Measurements from ENCODE around the gene CFAP97D2. TPM values are rescaled to one million over a fixed set of nuclear protein-coding genes. Genes with fewer than 3 reads are reported as not detected.
"Not testable (repeated sequence)": the region's sequence is repeated elsewhere in the genome, so short reads cannot be mapped to it uniquely, and the experiment has no call there.

The CFAP97D2 gene
- total and polyA plus RNA-seq, 4 donors, result not detected

DNA sequence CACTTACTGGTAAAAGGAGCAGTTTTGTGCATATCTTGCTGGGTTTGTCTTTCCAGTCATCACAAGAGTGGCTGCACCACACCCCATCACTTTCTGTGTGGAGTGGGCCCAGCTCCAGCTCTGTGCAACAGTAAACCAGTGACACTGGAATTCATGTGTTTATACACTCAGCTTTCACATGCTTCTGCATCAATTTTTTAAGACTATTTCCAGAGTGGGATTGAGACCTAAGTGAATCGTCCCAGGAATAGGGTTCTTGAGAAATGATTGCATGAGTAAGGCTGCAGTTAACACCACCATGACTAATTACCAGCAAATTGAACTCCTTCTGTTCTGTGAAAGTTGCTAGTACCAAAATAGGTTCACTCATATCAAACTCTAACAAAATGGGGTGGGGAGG, 5.3 kb upstream of the CFAP97D2 start:
- WGBS, 2 donors, result 54 to 57% methylated on average over 1 of the region's 1 CpG
- no peak overlapping the region for H3K4me3 ChIP-seq (ENCODE audit: low read length in 2 of 2)
- no peaks in the 10 kb centered on the region for H3K4me1 ChIP-seq (ENCODE audit: control insufficient read depth in 1 of 2, insufficient read depth in 2 of 2, low read length in 2 of 2)
- DNase-seq (no peak), ATAC-seq (ENCODE audit: low FRiP score) (no peak)
- H3K9me3 ChIP-seq (ENCODE audit: control insufficient read depth, low read length), result peaks cover 2% of the 10 kb centered on the region
- H3K27ac ChIP-seq (ENCODE audit: low read depth in 1 of 2, low read length in 2 of 2), result no peak overlapping the region
- intact Hi-C loops (cut with DNase I), result no loop called here
- no peaks in the 10 kb centered on the region for H3K36me3 ChIP-seq (ENCODE audit: control insufficient read depth in 1 of 2, insufficient read depth in 2 of 2, low read length in 1 of 2)
- H3K27me3 ChIP-seq (ENCODE audit: control insufficient read depth in 1 of 2, insufficient read depth in 2 of 2, low read length in 1 of 2), result no peaks in the 10 kb centered on the region

DNA sequence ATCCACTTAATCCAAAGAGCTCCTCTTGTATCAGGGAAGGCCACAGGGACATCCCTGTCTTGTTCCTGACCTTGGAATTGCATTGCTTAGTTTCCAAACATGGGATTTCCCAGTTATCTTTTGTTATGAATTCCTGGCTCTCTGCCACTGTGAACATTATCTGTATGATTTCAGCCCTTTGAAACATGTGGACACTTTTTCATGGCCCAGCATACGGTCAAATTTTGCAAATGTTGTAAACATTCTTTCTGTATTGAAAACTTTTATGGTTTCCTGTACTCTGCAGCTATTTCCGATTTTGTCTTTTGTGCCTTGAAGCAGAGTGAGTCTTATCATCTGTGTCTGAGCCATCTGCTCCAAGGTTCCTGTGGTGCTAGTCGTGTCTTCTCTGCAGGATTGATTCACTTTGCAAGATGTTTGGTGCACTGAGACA, 4.5 kb upstream of the CFAP97D2 start:
- H3K27ac ChIP-seq (ENCODE audit: low read depth in 1 of 2, low read length in 2 of 2), result no peak overlapping the region
- ATAC-seq (ENCODE audit: low FRiP score), result no peak
- H3K27me3 ChIP-seq (ENCODE audit: control insufficient read depth in 1 of 2, insufficient read depth in 2 of 2, low read length in 1 of 2), result no peaks in the 10 kb centered on the region
- no peak for DNase-seq
- no peaks in the 10 kb centered on the region for H3K4me1 ChIP-seq (ENCODE audit: control insufficient read depth in 1 of 2, insufficient read depth in 2 of 2, low read length in 2 of 2)
- H3K9me3 ChIP-seq (ENCODE audit: control insufficient read depth, low read length), result peaks cover 2% of the 10 kb centered on the region
- no peaks in the 10 kb centered on the region for H3K36me3 ChIP-seq (ENCODE audit: control insufficient read depth in 1 of 2, insufficient read depth in 2 of 2, low read length in 1 of 2)
- intact Hi-C loops (cut with DNase I), result no loop called here
- 81 to 83% methylated on average over 3 of the region's 3 CpGs for WGBS, 2 donors
- H3K4me3 ChIP-seq (ENCODE audit: low read length in 2 of 2), result no peak overlapping the region

DNA sequence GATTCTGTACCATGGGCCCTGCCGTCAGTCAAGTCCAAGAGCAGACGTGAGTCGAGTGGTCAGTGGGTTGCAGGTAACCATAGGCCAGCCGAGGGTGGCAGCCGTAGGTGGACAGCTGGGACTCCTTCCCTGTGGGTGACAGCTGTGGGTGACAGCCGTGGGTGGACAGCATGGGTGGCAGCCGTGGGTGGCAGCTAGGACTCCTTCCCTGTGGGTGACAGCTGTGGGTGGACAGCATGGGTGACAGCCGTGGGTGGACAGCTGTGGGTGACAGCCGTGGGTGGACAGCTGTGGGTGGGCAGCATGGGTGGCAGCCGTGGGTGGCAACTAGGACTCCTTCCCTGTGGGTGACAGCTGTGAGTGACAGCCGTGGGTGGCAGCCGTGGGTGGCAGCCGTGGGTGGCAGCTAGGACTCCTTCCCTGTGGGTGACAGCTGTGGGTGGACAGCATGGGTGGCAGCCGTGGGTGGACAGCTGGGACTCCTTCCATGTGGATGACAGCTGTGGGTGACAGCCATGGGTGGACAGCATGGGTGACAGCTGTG, 2.6 kb upstream of the CFAP97D2 start:
- WGBS, 2 donors, result 80 to 87% methylated on average over 13 to 14 of the region's 14 CpGs
- H3K4me3 ChIP-seq (ENCODE audit: low read length in 2 of 2); intact Hi-C loops (cut with DNase I); DNase-seq; H3K9me3 ChIP-seq (ENCODE audit: control insufficient read depth, low read length); H3K27ac ChIP-seq (ENCODE audit: low read depth in 1 of 2, low read length in 2 of 2); H3K4me1 ChIP-seq (ENCODE audit: control insufficient read depth in 1 of 2, insufficient read depth in 2 of 2, low read length in 2 of 2); ATAC-seq (ENCODE audit: low FRiP score); H3K36me3 ChIP-seq (ENCODE audit: control insufficient read depth in 1 of 2, insufficient read depth in 2 of 2, low read length in 1 of 2); H3K27me3 ChIP-seq (ENCODE audit: control insufficient read depth in 1 of 2, insufficient read depth in 2 of 2, low read length in 1 of 2): not testable (repeated sequence)

DNA sequence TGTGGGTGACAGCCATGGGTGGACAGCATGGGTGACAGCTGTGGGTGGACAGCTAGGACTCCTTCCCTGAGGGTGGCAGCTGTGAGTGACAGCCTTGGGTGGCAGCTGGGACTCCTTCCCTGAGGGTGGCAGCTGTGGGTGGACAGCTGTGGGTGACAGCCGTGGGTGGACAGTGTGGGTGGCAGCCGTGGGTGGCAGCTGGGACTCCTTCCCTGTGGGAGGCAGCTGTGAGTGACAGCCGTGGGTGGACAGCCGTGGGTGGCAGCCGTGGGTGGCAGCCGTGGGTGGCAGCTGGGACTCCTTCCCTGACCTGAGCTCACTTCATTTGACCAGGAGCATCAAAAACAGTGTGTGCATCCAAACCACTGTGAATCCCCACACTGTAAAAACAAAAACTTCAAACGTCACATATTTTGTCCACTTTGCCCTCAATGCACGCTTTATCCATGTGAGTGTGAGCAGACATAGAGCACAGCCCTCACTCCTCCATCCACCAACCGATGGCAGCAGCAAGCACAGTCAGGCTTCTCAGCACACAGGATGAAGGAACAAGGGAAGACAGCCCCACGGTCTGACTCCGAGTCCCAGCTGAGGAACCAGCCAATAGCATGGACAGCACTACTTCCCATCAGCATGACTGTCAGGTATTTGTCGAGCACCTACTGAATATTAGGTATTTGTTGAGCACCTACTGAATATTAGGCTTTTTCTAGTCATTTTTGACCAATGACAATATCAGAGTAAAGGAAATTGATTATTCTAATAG, 1.6 kb upstream of the CFAP97D2 start:
- Histone ChIP-seq H3K27me3 (ENCODE audit: control insufficient read depth in 1 of 2, insufficient read depth in 2 of 2, low read length in 1 of 2) (no peaks in the 10 kb centered on the region), H3K36me3 (ENCODE audit: control insufficient read depth in 1 of 2, insufficient read depth in 2 of 2, low read length in 1 of 2) (no peaks in the 10 kb centered on the region), H3K4me1 (ENCODE audit: control insufficient read depth in 1 of 2, insufficient read depth in 2 of 2, low read length in 2 of 2) (no peaks in the 10 kb centered on the region), H3K4me3 (ENCODE audit: low read length in 2 of 2) (no peak overlapping the region), H3K27ac (ENCODE audit: low read depth in 1 of 2, low read length in 2 of 2) (no peak overlapping the region), H3K9me3 (ENCODE audit: control insufficient read depth, low read length) (peaks cover 2% of the 10 kb centered on the region)
- ATAC-seq (ENCODE audit: low FRiP score) (no peak), DNase-seq (no peak)
- intact Hi-C loops (cut with DNase I), result no loop called here
- WGBS, 2 donors, result 51 to 54% methylated on average over 12 of the region's 12 CpGs

DNA sequence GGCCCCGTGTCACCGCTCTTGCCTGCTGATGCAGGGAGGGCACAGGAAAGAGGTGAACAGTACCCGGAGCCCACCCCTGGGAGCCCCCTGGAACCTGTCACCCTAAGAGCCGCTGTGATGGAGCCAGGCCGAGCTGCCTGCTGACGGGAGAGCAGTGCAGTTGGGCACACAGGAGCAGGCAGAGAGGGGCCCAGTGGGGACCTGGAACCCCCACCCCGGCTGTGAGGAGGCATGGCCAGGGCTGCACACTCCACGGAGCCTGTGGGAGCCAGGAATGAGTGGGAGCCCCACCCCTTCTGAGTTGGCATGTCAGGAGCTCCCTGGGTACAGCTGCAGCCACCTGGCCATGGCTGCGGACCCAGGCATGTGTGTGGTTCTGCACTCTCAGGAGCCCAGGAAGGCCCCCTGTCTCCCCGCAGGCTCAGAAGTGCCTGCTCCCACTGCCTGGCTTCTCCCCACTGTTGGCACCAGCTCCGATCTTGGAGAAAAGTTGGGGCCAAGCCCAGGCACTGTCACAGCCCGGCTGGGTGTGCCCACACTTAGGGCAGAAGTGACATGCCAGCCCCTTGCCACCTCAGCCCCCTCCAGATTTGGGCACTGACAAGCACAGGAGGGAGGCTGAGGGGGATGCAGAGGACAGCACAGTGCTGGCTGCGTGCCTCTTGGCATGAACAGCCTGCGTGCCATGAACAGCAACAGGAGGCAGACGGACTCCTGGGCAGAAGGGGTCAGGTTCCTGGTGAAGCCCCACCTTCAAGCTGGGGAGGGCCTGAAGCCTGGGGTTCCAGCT, 6.3 kb downstream of the CFAP97D2 start:
- no peak for DNase-seq
- Histone ChIP-seq H3K36me3 (ENCODE audit: control insufficient read depth in 1 of 2, insufficient read depth in 2 of 2, low read length in 1 of 2) (no peaks in the 10 kb centered on the region), H3K9me3 (ENCODE audit: control insufficient read depth, low read length) (no peaks in the 10 kb centered on the region), H3K4me3 (ENCODE audit: low read length in 2 of 2) (no peak overlapping the region), H3K4me1 (ENCODE audit: control insufficient read depth in 1 of 2, insufficient read depth in 2 of 2, low read length in 2 of 2) (no peaks in the 10 kb centered on the region), H3K27ac (ENCODE audit: low read depth in 1 of 2, low read length in 2 of 2) (no peak overlapping the region), H3K27me3 (ENCODE audit: control insufficient read depth in 1 of 2, insufficient read depth in 2 of 2, low read length in 1 of 2) (no peaks in the 10 kb centered on the region)
- no peak for ATAC-seq (ENCODE audit: low FRiP score)
- intact Hi-C loops (cut with DNase I), result no loop called here
- 49 to 52% methylated on average over 15 of the region's 15 CpGs for WGBS, 2 donors

DNA sequence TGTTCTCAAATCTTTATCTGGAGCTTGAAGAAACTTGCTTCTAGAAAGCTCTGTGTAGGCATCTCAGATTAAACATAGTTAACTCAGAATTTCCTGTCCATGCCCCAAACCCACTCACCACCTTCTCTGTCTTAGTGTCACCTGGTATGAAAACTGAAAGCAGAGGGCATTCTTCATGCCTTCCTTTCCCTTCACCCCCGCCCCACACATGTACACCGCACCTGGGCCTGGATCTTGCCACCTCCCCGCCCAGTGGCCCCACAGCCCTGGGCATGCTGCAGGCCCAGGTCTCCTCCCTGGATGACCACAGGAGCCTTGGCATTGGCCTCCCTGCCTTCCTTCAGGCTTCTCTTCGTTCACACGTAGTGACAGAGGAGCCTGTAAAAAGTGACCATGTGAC, 15.8 kb downstream of the CFAP97D2 start:
- intact Hi-C loops (cut with DNase I), result no loop called here
- Histone ChIP-seq H3K9me3 (ENCODE audit: control insufficient read depth, low read length) (peaks cover 2% of the 10 kb centered on the region), H3K4me1 (ENCODE audit: control insufficient read depth in 1 of 2, insufficient read depth in 2 of 2, low read length in 2 of 2) (no peaks in the 10 kb centered on the region), H3K4me3 (ENCODE audit: low read length in 2 of 2) (no peak overlapping the region), H3K36me3 (ENCODE audit: control insufficient read depth in 1 of 2, insufficient read depth in 2 of 2, low read length in 1 of 2) (no peaks in the 10 kb centered on the region), H3K27me3 (ENCODE audit: control insufficient read depth in 1 of 2, insufficient read depth in 2 of 2, low read length in 1 of 2) (no peaks in the 10 kb centered on the region), H3K27ac (ENCODE audit: low read depth in 1 of 2, low read length in 2 of 2) (no peak overlapping the region)
- WGBS, 2 donors, result 86 to 88% methylated on average over 5 of the region's 5 CpGs
- DNase-seq (no peak), ATAC-seq (ENCODE audit: low FRiP score) (no peak)

DNA sequence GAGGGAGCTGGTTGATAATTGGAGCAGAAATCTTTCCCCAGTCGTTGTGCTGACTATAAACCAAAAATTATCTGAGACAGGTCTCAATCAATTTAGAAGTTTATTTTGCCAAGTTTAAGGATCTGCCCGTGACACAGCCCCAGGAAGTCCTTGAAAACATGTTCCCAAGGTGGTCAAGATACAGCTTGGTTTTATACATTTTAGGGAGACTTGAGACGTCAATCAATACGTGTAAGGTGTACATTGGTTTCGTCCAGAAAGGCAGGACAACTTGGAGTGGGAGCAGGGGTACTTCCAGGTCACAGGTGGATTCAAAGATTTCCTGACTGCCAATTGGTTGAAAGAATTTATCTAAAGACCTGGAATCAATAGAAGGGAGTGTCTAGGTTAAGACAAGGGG, 17.6 kb downstream of the CFAP97D2 start:
- H3K27me3 ChIP-seq (ENCODE audit: control insufficient read depth in 1 of 2, insufficient read depth in 2 of 2, low read length in 1 of 2), result no peaks in the 10 kb centered on the region
- H3K36me3 ChIP-seq (ENCODE audit: control insufficient read depth in 1 of 2, insufficient read depth in 2 of 2, low read length in 1 of 2), result no peaks in the 10 kb centered on the region
- ATAC-seq (ENCODE audit: low FRiP score) (no peak), DNase-seq (no peak)
- WGBS, 2 donors, result 74 to 75% methylated on average over 5 of the region's 5 CpGs
- H3K4me1 ChIP-seq (ENCODE audit: control insufficient read depth in 1 of 2, insufficient read depth in 2 of 2, low read length in 2 of 2), result no peaks in the 10 kb centered on the region
- no peak overlapping the region for H3K4me3 ChIP-seq (ENCODE audit: low read length in 2 of 2)
- H3K9me3 ChIP-seq (ENCODE audit: control insufficient read depth, low read length), result peaks cover 2% of the 10 kb centered on the region
- intact Hi-C loops (cut with DNase I), result no loop called here
- no peak overlapping the region for H3K27ac ChIP-seq (ENCODE audit: low read depth in 1 of 2, low read length in 2 of 2)

DNA sequence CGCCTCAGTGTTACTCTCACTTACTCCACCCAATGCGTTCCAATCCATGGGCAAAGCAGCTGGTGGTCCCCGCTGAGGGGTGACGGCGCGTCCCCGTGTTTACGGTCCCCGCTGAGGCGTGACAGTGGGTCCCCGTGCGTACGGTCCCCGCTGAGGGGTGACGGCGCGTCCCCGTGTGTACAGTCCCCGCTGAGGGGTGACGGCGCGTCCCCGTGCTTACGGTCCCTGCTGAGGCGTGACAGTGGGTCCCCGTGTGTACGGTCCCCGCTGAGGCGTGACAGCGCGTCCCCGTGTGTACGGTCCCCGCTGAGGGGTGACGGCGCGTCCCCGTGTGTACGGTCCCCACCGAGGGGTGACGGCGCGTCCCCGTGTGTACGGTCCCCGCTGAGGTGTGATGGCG, 19.5 kb downstream of the CFAP97D2 start:
- intact Hi-C loops (cut with DNase I), result no loop called here
- Histone ChIP-seq H3K4me3 (ENCODE audit: low read length in 2 of 2) (no peak overlapping the region), H3K9me3 (ENCODE audit: control insufficient read depth, low read length) (peaks cover 1% of the 10 kb centered on the region), H3K27me3 (ENCODE audit: control insufficient read depth in 1 of 2, insufficient read depth in 2 of 2, low read length in 1 of 2) (peaks cover 0 to 2% of the 10 kb centered on the region in 2 donors), H3K4me1 (ENCODE audit: control insufficient read depth in 1 of 2, insufficient read depth in 2 of 2, low read length in 2 of 2) (no peaks in the 10 kb centered on the region), H3K36me3 (ENCODE audit: control insufficient read depth in 1 of 2, insufficient read depth in 2 of 2, low read length in 1 of 2) (no peaks in the 10 kb centered on the region), H3K27ac (ENCODE audit: low read depth in 1 of 2, low read length in 2 of 2) (no peak overlapping the region)
- 89 to 97% methylated on average over 28 to 47 of the region's 47 CpGs for WGBS, 2 donors
- DNase-seq (no peak), ATAC-seq (ENCODE audit: low FRiP score) (no peak)
